GM12891 (cell line): ENCODE results near the gene ERN2.

Experiments
- POLR2A ChIP-seq: IDR thresholded peaks from 2 replicates; pipeline ENCODE4 v1.6.1; 2011; ENCODE audit warnings: low read depth, low read length, control low read depth
- TAF1 ChIP-seq: IDR thresholded peaks from 2 replicates; pipeline ENCODE4 v1.6.1; 2011; ENCODE audit warnings: low read depth, low read length, control low read depth

GRCh38 chr16:23695756-23696155, 17.3 kb downstream of the ERN2 start:
- no peak for TF ChIP-seq POLR2A
- no peak for TF ChIP-seq TAF1
